GM18517 (cell line): ENCODE measurements around the gene TFCP2L1.

Experiments
- ATAC-seq: cut with Tn5 transposase; IDR thresholded peaks from one replicate; pipeline ENCODE4 v1.9.1; 2021; ENCODE audit warnings: mild to moderate bottlenecking, moderate library complexity; ENCODE audit not compliant: unreplicated experiment

Gene TFCP2L1

GRCh38 chr2:121243821-121244460 is 41.1 kb downstream of the TFCP2L1 start:
- no peak for ATAC-seq

GRCh38 chr2:121242976-121243375 is 42.0 kb downstream of the TFCP2L1 start:
- no peak for ATAC-seq

GRCh38 chr2:121242175-121242875 is 42.7 kb downstream of the TFCP2L1 start:
- ATAC-seq, result no peak

- no peak for ATAC-seq
Observed at GRCh38 chr2:121241466-121241865, 43.5 kb downstream of the TFCP2L1 start.

- ATAC-seq, result no peak
Observed at GRCh38 chr2:121240436-121240835, 44.6 kb downstream of the TFCP2L1 start.

- ATAC-seq, result no peak
Observed at GRCh38 chr2:121239969-121240368, 45.0 kb downstream of the TFCP2L1 start.

GRCh38 chr2:121239471-121239870 is 45.5 kb downstream of the TFCP2L1 start:
- no peak for ATAC-seq

GRCh38 chr2:121238828-121239227 is 46.2 kb downstream of the TFCP2L1 start:
- ATAC-seq, result no peak

GRCh38 chr2:121237980-121238665 is 46.9 kb downstream of the TFCP2L1 start:
- ATAC-seq, result no peak

GRCh38 chr2:121237336-121237979 is 47.5 kb downstream of the TFCP2L1 start:
- ATAC-seq, result no peak

GRCh38 chr2:121236650-121237180 is 48.3 kb downstream of the TFCP2L1 start:
- ATAC-seq, result no peak

GRCh38 chr2:121236101-121236640 is 48.8 kb downstream of the TFCP2L1 start:
- no peak for ATAC-seq

GRCh38 chr2:121235542-121235941 is 49.5 kb downstream of the TFCP2L1 start:
- ATAC-seq, result no peak

GRCh38 chr2:121234791-121235190 is 50.2 kb downstream of the TFCP2L1 start:
- ATAC-seq, result no peak

GRCh38 chr2:121234144-121234543 is 50.9 kb downstream of the TFCP2L1 start:
- ATAC-seq, result no peak

GRCh38 chr2:121233486-121234110 is 51.4 kb downstream of the TFCP2L1 start:
- ATAC-seq, result no peak

- ATAC-seq, result no peak
Observed at GRCh38 chr2:121232626-121233265, 52.3 kb downstream of the TFCP2L1 start.

GRCh38 chr2:121231385-121232000 is 53.5 kb downstream of the TFCP2L1 start:
- ATAC-seq, result no peak

GRCh38 chr2:121228521-121228920 is 56.5 kb downstream of the TFCP2L1 start:
- no peak for ATAC-seq
